Muscle of arm (tissue), 12 donors: Measurements from ENCODE around the gene DENND1C. TPM values are rescaled to one million over a fixed set of nuclear protein-coding genes. Genes with fewer than 3 reads are reported as not detected.

ENCODE experiments used
- DNase-seq: peaks from one replicate; pipeline ENCODE4 v3.0.0-alpha.2; 2013
- polyA plus RNA-seq, 12 donors: library from polyadenylated mRNA; unstranded; fragments of 120-200 nt; gene quantifications; one replicate each; pipeline ENCODE4 v1.2.1, GENCODE V29; 2013; ENCODE audit not compliant: insufficient read length in 12 of 12

The DENND1C gene
- polyA plus RNA-seq, 12 donors = 0.50 to 9.1 (median 0.61) TPM; not detected in 2

- no peak for DNase-seq
Measured at GRCh38 chr19:6480848-6481415, 655 bp downstream of the DENND1C start.

GRCh38 chr19:6479836-6480398 lies 1.7 kb downstream of the DENND1C start:
- DNase-seq = no peak

GRCh38 chr19:6478815-6479214 lies 2.8 kb downstream of the DENND1C start:
- DNase-seq = no peak

GRCh38 chr19:6476896-6477431 lies 4.6 kb downstream of the DENND1C start:
- no peak for DNase-seq

GRCh38 chr19:6476155-6476895 lies 5.3 kb downstream of the DENND1C start:
- no peak for DNase-seq

- DNase-seq = no peak
Measured at GRCh38 chr19:6475321-6476108, 6.1 kb downstream of the DENND1C start.

- DNase-seq = no peak
Measured at GRCh38 chr19:6473647-6474046, 7.9 kb downstream of the DENND1C start.

- DNase-seq = no peak
Measured at GRCh38 chr19:6472713-6473112, 8.9 kb downstream of the DENND1C start.

GRCh38 chr19:6471076-6471475 lies 10.5 kb downstream of the DENND1C start:
- no peak for DNase-seq

- no peak for DNase-seq
Measured at GRCh38 chr19:6470173-6470572, 11.4 kb downstream of the DENND1C start.

GRCh38 chr19:6467384-6467783 lies 14.2 kb downstream of the DENND1C start:
- no peak for DNase-seq

- no peak for DNase-seq
Measured at GRCh38 chr19:6466526-6467248, 14.9 kb downstream of the DENND1C start.

GRCh38 chr19:6465663-6466062 lies 15.9 kb downstream of the DENND1C start:
- no peak for DNase-seq

GRCh38 chr19:6465006-6465405 lies 16.6 kb downstream of the DENND1C start:
- no peak for DNase-seq

- DNase-seq = no peak
Measured at GRCh38 chr19:6464070-6464873, 17.3 kb downstream of the DENND1C start, which contains the start of gene CRB3. Gene CRB3 (plus strand): TSS chr19:6464271. CDS start chr19:6464702, 431 bp downstream.

- peak; percentile 98 for DNase-seq
Measured at GRCh38 chr19:6460099-6460884, 21.3 kb downstream of the DENND1C start.

- DNase-seq = peak; percentile 82
Measured at GRCh38 chr19:6459262-6460098, 22.1 kb downstream of the DENND1C start, which contains the start of gene SLC25A23. Gene SLC25A23 (minus strand): TSS chr19:6459792. CDS start chr19:6459628, 164 bp downstream.

GRCh38 chr19:6458695-6459261 lies 22.8 kb downstream of the DENND1C start:
- no peak for DNase-seq
